Measurements from ENCODE around the gene TNS1.
A peak's percentile ranks its signal among the peaks of the same experiment; 100 is the strongest.

Gene TNS1

DNA sequence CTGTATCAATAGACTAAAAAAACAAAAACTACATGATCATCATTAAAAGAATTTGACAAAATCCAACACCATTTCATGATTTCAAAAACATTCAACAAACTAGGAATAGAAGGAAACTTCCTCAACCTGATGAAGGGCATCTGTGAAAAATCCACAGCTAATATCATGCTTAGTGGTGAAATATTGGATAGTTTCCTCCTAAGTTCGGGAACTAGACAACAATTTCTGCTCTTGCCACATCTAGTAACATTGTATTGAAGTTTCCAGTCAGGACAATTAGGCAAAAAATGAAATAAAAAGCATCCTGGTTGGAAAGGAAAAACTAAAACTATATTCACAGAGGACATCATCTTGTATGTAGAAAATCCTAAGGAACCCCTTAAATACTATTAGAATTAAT lies 34.8 kb downstream of the TNS1 start:
- Mint-ChIP-seq H3K27me3 (no peaks in the 10 kb centered on the region), H3K4me3 (no peak overlapping the region)
- intact Hi-C loops (cut with micrococcal nuclease): no loop called here

GRCh38 chr2:217966423-217967070 lies 36.2 kb downstream of the TNS1 start:
- Mint-ChIP-seq H3K27me3 (no peaks in the 10 kb centered on the region), H3K4me1 (ENCODE audit: low read depth) (peaks cover 12% of the 10 kb centered on the region), H3K9me3 (no peaks in the 10 kb centered on the region), H3K36me3 (ENCODE audit: low read depth) (no peaks in the 10 kb centered on the region), H3K4me3 (no peak overlapping the region), H3K27ac (no peak overlapping the region)
- intact Hi-C loops (cut with micrococcal nuclease): no loop called here

More for the DNA sequence above, 34.8 kb downstream of the TNS1 start:
- Mint-ChIP-seq H3K27ac (no peak overlapping the region), H3K9me3 (no peaks in the 10 kb centered on the region), H3K4me1 (ENCODE audit: low read depth) (peaks cover 12% of the 10 kb centered on the region), H3K36me3 (ENCODE audit: low read depth) (no peaks in the 10 kb centered on the region)

DNA sequence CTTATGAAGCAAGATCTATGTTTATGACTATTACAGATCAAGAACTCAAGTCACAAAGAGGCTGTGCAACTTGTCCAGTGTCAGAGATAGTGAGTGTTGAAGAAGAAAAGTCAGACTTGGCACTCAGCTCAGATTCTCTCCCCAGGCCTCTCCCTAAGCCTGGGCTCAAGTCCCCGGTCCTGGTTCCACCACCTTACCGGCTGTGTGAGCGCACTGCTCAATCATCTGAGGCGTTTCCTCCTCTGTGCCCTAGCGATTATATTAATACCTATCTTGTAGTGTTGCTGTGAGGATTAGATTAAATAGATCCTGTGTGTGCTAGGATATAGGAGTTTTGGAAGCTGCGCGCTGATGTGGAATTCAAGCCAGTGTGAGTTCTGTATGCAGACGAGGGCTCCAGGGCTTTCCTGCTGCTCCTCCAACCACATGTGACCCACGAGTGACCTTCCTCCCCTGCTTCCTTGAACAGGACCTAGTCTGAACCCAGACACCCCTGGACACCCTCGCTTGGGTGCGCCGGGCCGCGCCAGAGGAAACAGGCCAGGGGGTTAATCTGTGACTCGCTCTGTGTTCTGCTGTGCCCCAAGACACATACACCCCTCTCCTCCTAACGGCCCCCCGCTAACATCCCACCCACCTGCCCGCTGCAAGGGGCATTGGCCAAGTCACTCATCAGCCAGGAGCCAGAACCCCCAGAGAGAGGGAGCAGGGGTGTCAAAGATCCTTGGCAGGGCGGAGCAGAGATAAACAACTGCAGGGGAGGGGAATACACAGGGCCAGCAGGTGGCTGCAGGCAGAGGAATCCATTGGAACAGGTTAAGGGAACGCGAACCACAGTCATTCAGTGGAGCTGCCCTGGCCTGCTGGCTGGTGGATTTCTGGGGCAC lies 38.3 kb downstream of the TNS1 start:
- intact Hi-C loops (cut with micrococcal nuclease): no loop called here
- Mint-ChIP-seq H3K4me1 (ENCODE audit: low read depth) (peaks cover 12% of the 10 kb centered on the region), H3K4me3 (no peak overlapping the region), H3K27ac (no peak overlapping the region), H3K36me3 (ENCODE audit: low read depth) (no peaks in the 10 kb centered on the region), H3K9me3 (no peaks in the 10 kb centered on the region), H3K27me3 (peaks cover 3% of the 10 kb centered on the region)

- Mint-ChIP-seq H3K27ac (no peak overlapping the region), H3K4me3 (no peak overlapping the region), H3K4me1 (ENCODE audit: low read depth) (peaks cover 12% of the 10 kb centered on the region), H3K9me3 (no peaks in the 10 kb centered on the region), H3K36me3 (ENCODE audit: low read depth) (no peaks in the 10 kb centered on the region), H3K27me3 (peaks cover 5% of the 10 kb centered on the region)
- intact Hi-C loops (cut with micrococcal nuclease): no loop called here
Measured at GRCh38 chr2:217960351-217960750, 42.4 kb downstream of the TNS1 start.

- Mint-ChIP-seq H3K4me3 (no peak overlapping the region), H3K36me3 (ENCODE audit: low read depth) (no peaks in the 10 kb centered on the region), H3K27ac (no peak overlapping the region), H3K9me3 (no peaks in the 10 kb centered on the region), H3K27me3 (peaks cover 5% of the 10 kb centered on the region), H3K4me1 (ENCODE audit: low read depth) (peaks cover 9% of the 10 kb centered on the region)
- intact Hi-C loops (cut with micrococcal nuclease): no loop called here
Measured at GRCh38 chr2:217959723-217960122, 43.1 kb downstream of the TNS1 start.

DNA sequence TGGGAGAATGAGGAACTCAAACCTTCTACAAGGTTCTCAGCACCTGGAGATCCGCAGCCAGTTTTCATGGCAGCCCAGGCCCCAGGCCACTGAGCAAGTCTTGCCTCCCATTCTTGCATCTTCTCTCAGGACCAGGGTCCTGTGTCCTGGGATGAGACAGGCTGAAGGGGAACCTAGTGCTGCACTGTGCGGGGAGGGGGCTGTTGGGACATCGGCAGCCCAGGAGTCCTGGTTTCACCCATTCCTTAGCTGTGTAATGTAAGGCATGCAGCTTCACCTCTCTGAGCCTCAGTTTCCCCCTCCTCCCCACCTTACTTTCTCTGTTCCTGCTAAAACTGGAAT lies 43.9 kb downstream of the TNS1 start:
- Mint-ChIP-seq H3K9me3 (no peaks in the 10 kb centered on the region), H3K27me3 (peaks cover 5% of the 10 kb centered on the region), H3K4me3 (no peak overlapping the region), H3K36me3 (ENCODE audit: low read depth) (no peaks in the 10 kb centered on the region), H3K27ac (no peak overlapping the region), H3K4me1 (ENCODE audit: low read depth) (peaks cover 2% of the 10 kb centered on the region)
- intact Hi-C loops (cut with micrococcal nuclease): no loop called here

- intact Hi-C loops (cut with micrococcal nuclease): no loop called here
- H3K4me1 Mint-ChIP-seq (ENCODE audit: low read depth): no peaks in the 10 kb centered on the region
- H3K4me3 Mint-ChIP-seq: no peak overlapping the region
- H3K36me3 Mint-ChIP-seq (ENCODE audit: low read depth): no peaks in the 10 kb centered on the region
- H3K27me3 Mint-ChIP-seq: peaks cover 5% of the 10 kb centered on the region
- H3K27ac Mint-ChIP-seq: no peak overlapping the region
- no peaks in the 10 kb centered on the region for H3K9me3 Mint-ChIP-seq
Measured at GRCh38 chr2:217958206-217958883, 44.5 kb downstream of the TNS1 start.

GRCh38 chr2:217956586-217957457 lies 46.0 kb downstream of the TNS1 start:
- H3K4me1 Mint-ChIP-seq (ENCODE audit: low read depth): no peaks in the 10 kb centered on the region
- peaks cover 9% of the 10 kb centered on the region for H3K27me3 Mint-ChIP-seq
- intact Hi-C loops (cut with micrococcal nuclease): no loop called here
- H3K27ac Mint-ChIP-seq: no peak overlapping the region
- no peaks in the 10 kb centered on the region for H3K9me3 Mint-ChIP-seq
- H3K36me3 Mint-ChIP-seq (ENCODE audit: low read depth): no peaks in the 10 kb centered on the region
- no peak overlapping the region for H3K4me3 Mint-ChIP-seq

DNA sequence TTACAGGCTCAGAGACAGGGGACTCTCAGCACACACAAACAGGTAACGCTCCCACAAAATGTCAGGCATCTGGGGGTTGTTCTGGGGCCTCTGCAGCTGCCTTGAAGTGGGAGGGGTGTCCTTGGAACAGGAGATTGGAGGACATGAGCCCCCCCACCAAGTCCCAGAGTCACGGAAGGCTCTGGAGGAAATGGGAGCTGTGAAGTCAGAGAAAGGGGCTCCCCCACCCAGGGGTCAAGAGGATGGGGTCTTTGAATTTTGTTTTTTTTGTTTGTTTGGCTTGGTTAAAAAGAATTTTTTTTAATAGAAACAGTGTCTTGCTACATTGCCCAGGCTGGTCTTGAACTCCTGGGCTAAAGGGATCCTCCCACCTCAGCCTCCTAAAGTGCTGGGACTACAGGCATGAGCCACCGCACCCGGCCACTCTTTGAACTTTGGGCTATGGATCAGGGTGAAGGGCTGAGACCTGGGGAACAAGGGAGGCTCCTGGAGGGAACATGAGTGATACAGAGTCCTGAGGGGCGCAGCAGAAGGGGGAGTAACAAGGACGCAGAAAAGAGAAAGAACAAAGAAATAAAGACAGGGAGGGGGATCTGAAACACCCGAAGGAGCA lies 46.8 kb downstream of the TNS1 start:
- Mint-ChIP-seq H3K4me1 (ENCODE audit: low read depth) (peaks cover under 1% of the 10 kb centered on the region), H3K36me3 (ENCODE audit: low read depth) (no peaks in the 10 kb centered on the region), H3K4me3 (no peak overlapping the region), H3K27me3 (peaks cover 14% of the 10 kb centered on the region), H3K9me3 (no peaks in the 10 kb centered on the region), H3K27ac (no peak overlapping the region)
- intact Hi-C loops (cut with micrococcal nuclease): no loop called here

- no peak overlapping the region for H3K4me3 Mint-ChIP-seq
- H3K9me3 Mint-ChIP-seq: no peaks in the 10 kb centered on the region
- H3K27me3 Mint-ChIP-seq: peaks cover 16% of the 10 kb centered on the region
- H3K4me1 Mint-ChIP-seq (ENCODE audit: low read depth): peaks cover 9% of the 10 kb centered on the region
- H3K27ac Mint-ChIP-seq: no peak overlapping the region
- H3K36me3 Mint-ChIP-seq (ENCODE audit: low read depth): no peaks in the 10 kb centered on the region
- intact Hi-C loops (cut with micrococcal nuclease): no loop called here
Measured at GRCh38 chr2:217954971-217955740, 47.6 kb downstream of the TNS1 start.

GRCh38 chr2:217954469-217954868 lies 48.3 kb downstream of the TNS1 start:
- H3K4me3 Mint-ChIP-seq: no peak overlapping the region
- no peaks in the 10 kb centered on the region for H3K36me3 Mint-ChIP-seq (ENCODE audit: low read depth)
- intact Hi-C loops (cut with micrococcal nuclease): no loop called here
- no peaks in the 10 kb centered on the region for H3K9me3 Mint-ChIP-seq
- H3K4me1 Mint-ChIP-seq (ENCODE audit: low read depth): peaks cover 9% of the 10 kb centered on the region
- H3K27me3 Mint-ChIP-seq: peaks cover 16% of the 10 kb centered on the region
- H3K27ac Mint-ChIP-seq: no peak overlapping the region

DNA sequence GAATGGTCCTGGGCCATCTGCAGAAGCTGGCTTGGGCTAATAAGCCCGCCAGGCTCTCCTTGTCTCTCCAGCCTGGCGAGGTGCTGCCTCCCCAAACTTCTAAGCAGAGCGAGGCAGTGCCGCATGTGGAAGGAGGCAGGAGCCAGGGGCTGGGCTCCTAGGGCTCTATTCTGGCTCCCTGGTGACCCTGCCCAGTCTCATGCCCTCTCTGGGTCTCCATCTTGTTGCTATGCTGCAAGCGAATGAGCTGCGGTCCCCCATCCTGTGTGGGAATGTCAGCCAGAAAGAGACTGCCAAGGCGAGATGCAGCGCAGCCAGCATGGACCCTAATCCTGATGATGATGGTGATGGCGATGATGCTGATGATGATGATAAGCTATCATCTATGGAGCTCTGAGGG lies 48.7 kb downstream of the TNS1 start:
- Mint-ChIP-seq H3K4me1 (ENCODE audit: low read depth) (peaks cover 9% of the 10 kb centered on the region), H3K36me3 (ENCODE audit: low read depth) (no peaks in the 10 kb centered on the region), H3K27me3 (peaks cover 16% of the 10 kb centered on the region), H3K4me3 (no peak overlapping the region), H3K9me3 (no peaks in the 10 kb centered on the region), H3K27ac (peak overlapping the region; percentile 36)
- intact Hi-C loops (cut with micrococcal nuclease): no loop called here

GRCh38 chr2:217953531-217953932 lies 49.3 kb downstream of the TNS1 start:
- Mint-ChIP-seq H3K4me3 (no peak overlapping the region), H3K9me3 (no peaks in the 10 kb centered on the region), H3K27ac (peak overlapping the region; percentile 36), H3K4me1 (ENCODE audit: low read depth) (peaks cover 9% of the 10 kb centered on the region), H3K36me3 (ENCODE audit: low read depth) (no peaks in the 10 kb centered on the region), H3K27me3 (peaks cover 18% of the 10 kb centered on the region)
- intact Hi-C loops (cut with micrococcal nuclease): no loop called here

Measured in dendritic cell treated with granulocyte-macrophage colony-stimulating factor and Interleukin-4, amounts not matched to agents 40 ng/mL and 50 ng/mL, for 4 days (primary cell).